ENCODE results near the gene CAMK2G. TPM values are rescaled to one million over a fixed set of nuclear protein-coding genes. Genes with fewer than 3 reads are reported as not detected.

The CAMK2G gene
- total RNA-seq, 1 experiment from 2014 or later = 41.4 TPM

- Histone ChIP-seq H3K27me3 (ENCODE audit: control insufficient read depth, insufficient read depth, low read length) (no peaks in the 10 kb centered on the region), H3K4me1 (ENCODE audit: control insufficient read depth, insufficient read depth, low read length) (peaks cover 12% of the 10 kb centered on the region), H3K36me3 (ENCODE audit: control insufficient read depth, insufficient read depth, low read length) (peaks cover 6% of the 10 kb centered on the region; the same call in 1 of the 2 replicates), H3K9me3 (ENCODE audit: control insufficient read depth, insufficient read depth, low read depth, low read length) (no peaks in the 10 kb centered on the region), H3K4me3 (ENCODE audit: low read depth in 2 of 2, low read length in 2 of 2) (no peak overlapping the region), H3K27ac (ENCODE audit: low read length) (no peak overlapping the region)
- POLR2A ChIA-PET = no interaction called here
- no peak for TF ChIP-seq REST (IDR thresholded peaks at IDR 0.05; ENCODE audit: insufficient read depth in 1 of 2, low read depth in 2 of 2, low read length in 1 of 2)
- ATAC-seq (no peak), DNase-seq (ENCODE audit: low read depth, low spot score) (no peak)
- intact Hi-C loops (cut with micrococcal nuclease; ENCODE audit: unreplicated experiment) (no loop called here), in situ Hi-C loops (cut with HindIII; ENCODE audit: low pct_unique_long_range_greater_than_20kb, low sequenced_read_pairs) (no loop called here)
- no TSS peak for BruUV-seq (replicated peaks)
- CTCF ChIA-PET = interaction anchor here (1.4 kb wide), 1 partner anchor 18 kb away, joined by 3 read pairs; no protein-coding TSS in a partner anchor
These were observed 12.3 kb downstream of the CAMK2G start for GRCh38 chr10:73862011-73862410.

DNA sequence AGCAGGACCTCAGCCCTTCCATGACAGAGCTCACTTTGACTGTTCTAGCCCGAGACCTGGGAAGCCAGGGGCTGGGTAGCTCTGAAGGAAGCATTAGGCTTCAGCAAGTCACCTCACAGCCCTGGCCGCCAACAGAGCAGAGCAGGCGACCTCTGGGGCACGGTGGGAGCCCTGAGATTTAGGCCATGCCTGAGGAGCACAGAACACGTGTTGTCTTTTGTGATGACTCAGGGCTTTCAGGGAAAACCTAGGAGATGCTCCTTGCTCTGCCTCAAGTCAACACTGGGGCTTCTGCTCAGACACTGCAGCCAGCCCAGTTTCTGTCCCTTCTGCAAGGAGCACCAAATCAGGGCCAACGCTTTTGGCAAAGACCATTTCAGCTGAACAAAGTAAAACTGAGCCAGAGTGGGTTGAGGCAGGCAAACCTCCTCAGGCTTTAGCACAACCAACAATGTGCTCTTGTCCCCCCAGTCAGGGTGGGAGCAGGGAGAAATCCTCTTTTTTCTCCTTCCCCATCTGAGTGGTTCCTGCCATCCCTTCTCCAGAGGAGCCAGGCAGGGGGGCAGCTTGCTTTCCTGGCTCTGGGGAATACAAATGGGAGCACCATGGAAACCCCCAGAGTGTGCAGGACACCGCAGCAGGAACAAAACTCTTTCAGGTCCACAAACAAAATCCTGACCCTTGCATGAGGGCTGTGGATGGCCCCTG is 14.4 kb downstream of the CAMK2G start:
- CTCF ChIA-PET = interaction anchor here (0.6 kb wide), 1 partner anchor 20 kb away, joined by 4 read pairs; no protein-coding TSS in a partner anchor
- POLR2A ChIA-PET = no interaction called here
- DNase-seq (ENCODE audit: low read depth, low spot score) (no peak), ATAC-seq (no peak)
- in situ Hi-C loops (cut with HindIII; ENCODE audit: low pct_unique_long_range_greater_than_20kb, low sequenced_read_pairs) (no loop called here), intact Hi-C loops (cut with micrococcal nuclease; ENCODE audit: unreplicated experiment) (no loop called here)
- H3K27me3 ChIP-seq (ENCODE audit: control insufficient read depth, insufficient read depth, low read length) = no peaks in the 10 kb centered on the region
- H3K36me3 ChIP-seq (ENCODE audit: control insufficient read depth, insufficient read depth, low read length) = peaks cover 6% of the 10 kb centered on the region; the same call in 1 of the 2 replicates
- no peak for TF ChIP-seq POLR2AphosphoS5 (IDR thresholded peaks at IDR 0.05; ENCODE audit: low read depth, low read length)
- no peaks in the 10 kb centered on the region for H3K9me3 ChIP-seq (ENCODE audit: control insufficient read depth, insufficient read depth, low read depth, low read length)
- peaks cover 15% of the 10 kb centered on the region for H3K4me1 ChIP-seq (ENCODE audit: control insufficient read depth, insufficient read depth, low read length)
- no TSS peak for BruUV-seq (replicated peaks)
- no peak overlapping the region for H3K27ac ChIP-seq (ENCODE audit: low read length)
- no peak overlapping the region for H3K4me3 ChIP-seq (ENCODE audit: low read depth in 2 of 2, low read length in 2 of 2)

GRCh38 chr10:73859428-73859783 is 14.9 kb downstream of the CAMK2G start:
- H3K36me3 ChIP-seq (ENCODE audit: control insufficient read depth, insufficient read depth, low read length) = peaks cover 6% of the 10 kb centered on the region; the same call in 1 of the 2 replicates
- CTCF ChIA-PET = interaction anchor here (0.6 kb wide), 1 partner anchor 21 kb away, joined by 4 read pairs; no protein-coding TSS in a partner anchor
- TF ChIP-seq TCF7L2 (IDR thresholded peaks at IDR 0.05; ENCODE audit: low read depth, low read length) (no peak), SIN3A (IDR thresholded peaks at IDR 0.05; ENCODE audit: borderline replicate concordance, insufficient read depth, low read depth, low read length) (no peak), CTCF (IDR thresholded peaks at IDR 0.05) (no peak), POLR2AphosphoS5 (IDR thresholded peaks at IDR 0.05; ENCODE audit: low read depth, low read length) (no peak), REST (IDR thresholded peaks at IDR 0.05; ENCODE audit: insufficient read depth in 1 of 2, low read depth in 2 of 2, low read length in 1 of 2) (no peak)

More at GRCh38 chr10:73859428-73859783, 14.9 kb downstream of the CAMK2G start:
- BruUV-seq (replicated peaks) = no TSS peak
- in situ Hi-C loops (cut with HindIII; ENCODE audit: low pct_unique_long_range_greater_than_20kb, low sequenced_read_pairs) (no loop called here), intact Hi-C loops (cut with micrococcal nuclease; ENCODE audit: unreplicated experiment) (no loop called here)
- POLR2A ChIA-PET = no interaction called here
- ATAC-seq = no peak
- H3K4me3 ChIP-seq (ENCODE audit: low read depth in 2 of 2, low read length in 2 of 2) = no peak overlapping the region
- no peaks in the 10 kb centered on the region for H3K9me3 ChIP-seq (ENCODE audit: control insufficient read depth, insufficient read depth, low read depth, low read length)
- DNase-seq (ENCODE audit: low read depth, low spot score) = no peak
- no peak overlapping the region for H3K27ac ChIP-seq (ENCODE audit: low read length)
- peaks cover 15% of the 10 kb centered on the region for H3K4me1 ChIP-seq (ENCODE audit: control insufficient read depth, insufficient read depth, low read length)
- no peaks in the 10 kb centered on the region for H3K27me3 ChIP-seq (ENCODE audit: control insufficient read depth, insufficient read depth, low read length)

All from Panc1 (cell line).